Left colon (tissue), 2 donors: Measurements from ENCODE around the gene NHLH1. TPM values are rescaled to one million over a fixed set of nuclear protein-coding genes. Genes with fewer than 3 reads are reported as not detected.

Experiments used
- ATAC-seq: fragments of 200-7000 bp; cut with Tn5 transposase; one replicate; pipeline ENCODE4 v1.9.1; 2020; ENCODE audit warnings: mild to moderate bottlenecking, moderate library complexity
- DNase-seq, 2 donors: peaks; one replicate each; pipeline ENCODE4 v3.0.0-alpha.2; 2020
- intact Hi-C, 2 donors: fragments of 100-400 bp; cut with DNase I in 1 of 2; cut with micrococcal nuclease in 1 of 2; formaldehyde crosslinking; loops; one replicate each; pipeline versions ENCODE4 v1.11.2 to v1.14.0; 2022; cut with DNase I, micrococcal nuclease
- total RNA-seq, 2 donors: library from RNA; stranded (reverse); fragmentation: NEBNext Ultra II Directional; extraction: Animal tissue kit (Norgen Biotek cat#: 25700); gene quantifications; one replicate each; pipeline ENCODE4 v1.2.1, GENCODE V29; 2021
- donor health status: DM: no; HTN: no; CAD: no.
- donor health status: DM: yes; HTN: yes; CAD: no.

The NHLH1 gene
- total RNA-seq, 2 donors from 2014 or later = 0.20 TPM; not detected in 1

DNA sequence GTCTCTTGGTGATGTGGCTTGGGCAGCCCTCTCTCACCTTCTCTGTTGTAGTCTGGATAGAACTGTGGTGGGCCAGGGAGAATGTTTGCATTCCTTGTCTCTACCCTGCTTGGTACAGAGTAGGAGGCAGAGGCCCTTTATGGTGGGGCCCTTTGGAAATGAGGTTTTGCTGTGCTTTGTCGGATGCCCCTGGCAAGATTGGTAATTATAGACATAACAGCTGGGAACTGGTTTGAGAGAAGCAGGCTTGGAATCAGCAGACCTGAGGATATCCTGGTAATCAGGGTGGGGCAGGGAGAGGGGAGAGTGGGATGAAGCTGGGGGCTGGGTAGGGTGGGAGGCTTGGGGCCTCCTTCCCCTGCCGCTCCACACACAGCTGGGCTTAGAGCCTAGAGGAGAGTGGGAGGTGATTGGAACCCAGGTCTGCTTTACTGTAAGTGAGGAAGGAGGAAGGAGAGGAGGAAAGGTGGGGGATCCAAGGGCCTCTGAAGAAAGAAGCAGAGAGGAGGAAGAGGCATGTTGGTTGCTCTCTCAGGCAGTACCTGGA is 38.5 kb downstream of the NHLH1 start:
- intact Hi-C loops = no loop called here
- DNase-seq (no peak), ATAC-seq (no peak)

DNA sequence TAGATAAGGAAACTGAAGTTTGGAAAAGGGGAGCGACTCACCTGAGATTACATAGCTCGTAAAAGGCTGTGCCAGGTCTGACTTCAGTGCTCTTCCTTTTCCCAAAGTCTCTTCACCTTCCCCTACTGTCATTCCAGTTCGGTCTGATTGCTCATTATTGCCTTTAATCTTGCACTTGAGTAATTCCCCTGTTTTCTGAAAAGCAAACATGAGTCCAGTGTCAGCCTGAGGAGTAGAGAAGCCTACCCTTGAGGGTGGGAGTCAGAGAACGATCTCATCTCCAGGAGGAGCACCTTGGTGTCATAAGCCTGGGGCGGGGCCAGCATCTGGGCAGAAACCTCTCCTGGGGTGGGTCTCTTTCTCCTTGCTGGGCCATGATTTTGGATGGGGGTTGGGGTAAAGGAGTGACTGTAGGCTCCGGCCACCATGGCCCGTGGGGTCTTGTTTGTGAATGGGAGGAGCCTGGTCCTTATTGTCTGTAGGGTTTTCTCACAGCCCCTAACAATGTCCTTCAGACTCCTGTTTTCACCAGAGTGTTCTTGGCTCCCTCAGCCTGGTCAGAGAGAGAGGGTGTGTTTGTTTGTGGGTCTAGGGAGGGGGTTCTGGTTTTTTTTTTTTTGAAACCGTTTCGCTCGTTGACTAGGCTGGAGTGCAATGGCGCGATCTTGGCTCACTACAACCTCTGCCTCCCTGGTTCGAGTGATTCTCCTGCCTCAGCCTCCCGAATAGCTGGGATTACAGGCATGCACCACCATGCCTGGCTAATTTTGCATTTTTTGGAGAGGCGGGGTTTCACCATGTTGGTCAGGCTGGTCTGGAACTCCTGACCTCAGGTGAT is 39.5 kb downstream of the NHLH1 start:
- ATAC-seq (peak; percentile 19), DNase-seq (no peak)
- intact Hi-C loops = no loop called here

DNA sequence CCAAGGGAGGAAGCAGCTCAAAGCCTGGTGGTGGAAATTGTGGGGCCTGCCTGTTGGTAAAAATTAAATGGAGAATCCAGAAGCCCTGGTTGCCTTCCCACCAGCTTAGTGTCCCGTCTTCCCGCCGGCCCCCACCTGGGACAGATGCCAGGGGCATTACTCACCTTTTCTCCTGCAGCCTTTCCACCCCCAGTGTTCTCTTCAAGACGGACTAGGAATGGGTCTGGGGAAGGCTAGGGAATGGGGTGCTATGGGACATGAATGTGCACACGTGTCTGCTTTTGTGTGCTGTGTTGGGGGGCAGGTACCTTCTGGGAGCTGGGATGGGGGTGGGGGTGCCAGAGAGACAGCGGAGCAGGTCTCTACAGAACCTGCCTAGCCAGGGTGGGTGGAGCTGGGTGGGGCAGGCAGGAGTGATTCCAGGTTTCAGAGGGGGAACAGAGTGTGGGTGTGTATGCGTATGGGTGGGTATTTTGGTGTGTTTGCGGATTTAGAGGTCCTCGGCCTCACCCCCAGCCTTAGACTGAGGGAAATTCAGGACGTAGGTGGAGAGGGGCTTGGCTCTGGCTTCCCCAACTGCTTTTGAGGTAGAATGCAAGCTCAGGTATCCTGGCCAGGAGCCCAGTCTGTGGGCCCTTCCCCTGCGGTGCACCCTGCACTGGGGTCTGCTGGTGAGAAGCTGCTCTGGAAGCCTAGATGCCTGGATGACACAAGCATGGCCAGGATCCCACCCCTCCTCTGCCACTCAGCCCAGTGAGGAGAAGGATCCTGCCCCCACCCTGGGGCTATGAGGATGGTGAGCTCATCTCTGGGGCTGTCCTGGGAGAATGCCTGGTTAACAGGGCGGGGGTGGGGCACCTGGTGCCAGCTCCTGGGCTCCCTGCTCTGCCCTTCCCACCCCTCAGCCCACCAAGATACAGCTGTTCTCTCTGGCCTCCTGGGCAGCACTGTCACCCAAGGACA is 41.2 kb downstream of the NHLH1 start:
- intact Hi-C loops = no loop called here
- ATAC-seq (peak; percentile 73), DNase-seq (peak in 1 of 2 donors; percentile 46)

DNA sequence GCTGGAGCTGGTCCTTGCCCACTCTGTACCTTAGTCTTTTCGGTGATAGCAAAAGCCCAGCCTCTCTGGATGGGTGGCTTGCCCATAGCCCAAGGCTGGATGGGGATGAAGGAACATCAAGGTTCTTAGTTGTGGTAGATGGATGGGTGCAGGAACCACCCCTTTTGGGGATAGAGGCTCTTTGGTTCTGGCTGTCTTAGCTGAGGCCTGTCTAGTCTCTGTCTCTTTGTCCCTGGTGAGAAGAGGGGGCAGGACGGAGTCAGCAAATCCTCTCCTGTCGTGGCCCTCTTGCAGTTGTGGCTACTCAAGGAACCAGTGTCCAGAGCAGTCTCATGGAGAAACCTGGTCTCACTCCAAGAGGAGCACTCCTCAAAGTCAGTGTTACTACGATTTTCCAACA is 42.0 kb downstream of the NHLH1 start:
- ATAC-seq (no peak), DNase-seq (no peak)
- intact Hi-C loops = no loop called here

DNA sequence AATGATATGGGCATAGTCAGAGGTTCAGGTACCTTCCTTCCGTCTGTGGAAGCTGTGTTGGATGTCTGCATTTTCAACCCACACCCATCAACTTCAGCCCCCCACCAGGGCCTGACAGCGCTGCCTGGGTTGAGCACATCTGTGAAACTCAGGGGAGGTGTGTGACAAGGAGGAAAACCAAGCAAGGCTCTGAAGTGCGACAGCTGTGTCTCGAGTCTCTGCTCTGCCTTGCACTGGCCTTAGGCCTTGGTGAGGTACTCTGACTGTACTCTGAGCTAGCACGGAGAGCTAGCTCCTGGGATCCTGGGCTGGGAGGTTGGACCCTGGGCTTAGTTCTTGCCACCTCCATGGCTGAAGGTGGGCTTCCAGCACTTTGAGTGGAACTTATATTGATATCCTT is 42.6 kb downstream of the NHLH1 start:
- no peak for DNase-seq
- intact Hi-C loops = no loop called here
- ATAC-seq = no peak

DNA sequence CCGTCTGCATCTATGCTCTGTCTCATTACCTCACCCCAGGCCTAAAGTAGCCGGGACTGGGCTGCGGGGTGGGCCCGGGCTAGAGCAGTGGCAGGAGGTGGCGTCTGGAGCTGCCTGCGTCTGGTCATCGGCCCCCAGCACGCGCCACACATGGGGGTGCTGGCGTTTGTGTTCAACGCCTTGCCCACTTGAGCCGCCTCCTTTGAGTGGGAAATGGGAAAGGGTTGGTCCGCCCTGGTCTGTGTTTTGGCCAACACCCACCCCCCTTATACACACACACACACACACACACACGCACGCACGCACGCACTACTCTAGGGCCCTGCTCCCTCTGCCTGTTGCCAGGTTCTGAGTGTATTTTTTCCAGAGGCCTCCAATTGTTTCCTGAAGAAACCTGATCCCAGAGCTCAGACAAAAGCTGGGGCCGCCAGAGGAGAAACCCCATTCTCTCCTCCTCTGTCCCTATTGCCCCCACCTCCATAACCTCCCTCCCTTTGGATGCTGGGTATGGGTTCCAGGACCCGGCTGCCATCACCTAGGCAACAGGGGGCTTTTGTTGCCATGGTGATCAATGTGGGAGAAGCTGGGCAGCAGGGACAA is 43.6 kb downstream of the NHLH1 start:
- intact Hi-C loops = no loop called here
- ATAC-seq (no peak), DNase-seq (no peak)

DNA sequence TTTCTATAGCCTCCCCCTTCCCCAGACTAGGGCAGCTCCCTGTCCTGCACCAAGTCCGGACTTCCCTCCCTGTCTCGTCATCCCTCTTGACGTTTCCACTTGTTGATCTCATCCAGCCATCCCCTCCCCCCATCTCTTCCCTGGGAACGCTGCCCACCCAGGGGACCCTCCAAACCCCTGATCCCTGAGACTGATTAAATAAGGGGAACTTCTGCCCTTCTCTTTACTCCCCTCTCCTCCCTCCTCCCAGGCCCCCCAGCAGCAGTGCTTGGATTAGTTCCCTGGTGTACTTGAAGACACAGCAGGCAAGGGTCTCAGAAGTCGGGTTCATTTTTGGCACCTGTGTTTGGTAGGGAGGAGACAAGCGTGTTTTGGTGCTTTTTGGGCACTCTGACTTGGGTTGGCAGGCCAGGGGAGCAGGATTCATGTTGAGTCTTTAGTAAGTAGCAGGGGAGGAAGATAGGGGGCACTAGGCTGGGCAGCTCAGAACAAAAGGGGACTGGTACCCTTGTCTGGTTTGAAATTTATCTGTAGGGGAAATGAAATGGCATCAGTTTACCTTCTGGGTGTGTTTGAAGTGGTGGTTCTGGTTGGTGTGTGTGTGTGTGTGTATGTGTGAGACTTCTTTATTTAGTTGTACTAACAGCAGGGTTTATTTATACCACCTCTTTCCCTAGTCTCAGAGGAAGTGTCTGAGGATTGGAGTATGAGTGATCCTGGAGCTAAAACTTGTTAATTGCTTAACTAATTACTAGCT is 44.6 kb downstream of the NHLH1 start:
- peak; percentile 24 for ATAC-seq
- no peak for DNase-seq
- intact Hi-C loops = no loop called here

DNA sequence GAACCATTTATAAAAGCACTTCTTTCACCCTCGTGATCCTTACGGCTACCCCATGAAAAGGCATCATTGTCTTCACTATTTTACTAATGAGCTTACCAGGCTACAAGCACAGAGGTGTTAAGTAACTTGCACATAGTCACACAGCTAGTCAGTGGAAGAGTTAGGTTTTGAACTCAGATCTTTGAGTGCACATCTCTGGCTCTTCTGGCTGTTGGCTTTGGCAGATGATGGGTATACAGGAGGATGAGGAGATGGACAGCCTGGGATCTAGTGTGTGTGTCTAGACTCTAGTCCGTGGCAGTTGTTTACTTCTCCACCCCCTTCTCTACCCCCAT is 45.1 kb downstream of the NHLH1 start:
- DNase-seq = no peak
- intact Hi-C loops = no loop called here
- no peak for ATAC-seq

DNA sequence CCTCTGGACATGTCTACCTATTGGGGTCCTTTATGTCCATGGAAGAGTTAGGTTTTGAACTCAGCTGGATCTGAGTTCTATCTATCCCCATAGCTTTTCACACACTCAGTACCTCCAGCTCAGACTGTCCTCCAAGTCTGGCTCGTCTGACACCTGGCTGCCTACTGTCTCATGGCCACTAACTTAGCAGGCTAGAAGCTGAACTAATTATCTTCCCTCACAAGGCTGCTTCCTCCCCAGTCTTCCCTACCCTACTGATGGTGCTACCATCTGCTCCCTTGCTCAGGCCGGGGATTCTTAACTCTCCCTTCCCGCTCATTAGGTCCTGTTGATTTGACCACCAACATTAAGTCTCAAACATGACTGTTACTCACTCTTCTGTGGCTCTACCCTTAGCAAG is 46.8 kb downstream of the NHLH1 start:
- intact Hi-C loops = no loop called here
- DNase-seq (no peak), ATAC-seq (no peak)

DNA sequence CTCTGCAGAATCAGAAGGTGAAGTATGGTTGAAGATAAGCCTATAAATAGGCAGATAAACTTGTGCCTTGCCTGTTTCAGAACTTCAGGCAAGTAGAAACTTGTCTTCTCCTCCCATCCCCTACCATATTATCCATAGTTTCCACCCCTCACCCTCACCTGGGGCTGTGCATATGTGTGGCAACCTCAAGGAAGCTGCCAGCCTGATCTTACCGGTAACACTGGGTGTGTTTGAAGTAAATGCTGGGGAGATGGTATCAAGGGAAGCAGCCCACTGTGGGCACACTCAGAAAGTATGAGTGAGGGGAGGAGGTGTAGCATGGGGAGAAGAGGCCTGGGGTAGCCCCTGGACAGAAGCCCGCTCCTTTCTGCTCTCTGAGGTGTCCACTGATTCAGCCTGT is 48.0 kb downstream of the NHLH1 start:
- ATAC-seq (no peak), DNase-seq (no peak)
- intact Hi-C loops = no loop called here

DNA sequence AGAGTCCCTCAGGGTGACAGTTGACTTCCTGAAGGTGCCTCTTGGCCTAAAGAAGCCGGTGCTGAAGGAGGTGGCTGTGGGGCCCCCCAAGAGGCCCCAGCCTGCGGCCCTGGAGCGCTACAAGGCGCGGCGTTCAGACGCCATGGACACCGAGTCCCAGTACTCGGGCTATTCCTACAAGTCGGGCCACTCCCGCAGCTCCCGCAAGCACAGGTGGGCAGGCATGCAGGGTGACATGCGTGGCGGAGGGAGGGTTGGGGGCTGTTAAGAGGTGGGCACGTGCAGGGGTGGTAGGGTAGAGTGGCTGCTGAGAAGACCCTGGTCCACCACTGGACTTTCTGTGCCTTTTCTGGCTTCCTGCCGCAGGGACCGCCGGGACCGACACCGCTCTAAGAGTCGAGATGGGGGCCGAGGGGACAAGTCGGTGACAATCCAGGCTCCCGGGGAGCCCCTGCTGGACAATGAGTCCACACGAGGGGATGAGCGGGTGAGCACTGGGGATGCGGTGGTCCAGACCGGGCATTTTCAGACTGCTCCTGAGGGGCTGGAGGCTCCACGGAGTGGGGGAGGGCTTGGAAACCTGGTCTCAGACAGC is 48.9 kb downstream of the NHLH1 start:
- intact Hi-C loops = no loop called here
- no peak for ATAC-seq
- DNase-seq = no peak

DNA sequence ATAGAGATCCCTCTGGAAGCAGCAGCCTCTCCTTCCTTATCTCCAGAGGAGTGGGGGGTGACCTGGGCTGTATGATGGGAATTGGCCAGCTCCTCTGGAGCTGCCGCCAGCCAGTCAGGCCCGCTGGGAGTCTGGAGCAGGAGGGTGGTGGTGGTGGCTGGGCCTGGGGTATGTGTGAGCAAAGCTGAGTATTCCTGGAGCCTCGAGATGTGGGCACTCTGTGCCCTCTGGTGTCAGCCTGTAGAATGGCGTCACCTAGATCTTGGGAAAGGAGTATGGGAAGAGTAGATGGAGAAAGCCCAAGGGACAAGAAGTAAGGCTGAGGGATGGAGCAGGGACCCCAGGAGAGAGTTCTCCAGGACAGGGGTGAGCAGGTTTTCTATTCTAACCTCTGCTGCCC is 49.5 kb downstream of the NHLH1 start:
- DNase-seq = no peak
- intact Hi-C loops = no loop called here
- ATAC-seq = peak; percentile 83

DNA sequence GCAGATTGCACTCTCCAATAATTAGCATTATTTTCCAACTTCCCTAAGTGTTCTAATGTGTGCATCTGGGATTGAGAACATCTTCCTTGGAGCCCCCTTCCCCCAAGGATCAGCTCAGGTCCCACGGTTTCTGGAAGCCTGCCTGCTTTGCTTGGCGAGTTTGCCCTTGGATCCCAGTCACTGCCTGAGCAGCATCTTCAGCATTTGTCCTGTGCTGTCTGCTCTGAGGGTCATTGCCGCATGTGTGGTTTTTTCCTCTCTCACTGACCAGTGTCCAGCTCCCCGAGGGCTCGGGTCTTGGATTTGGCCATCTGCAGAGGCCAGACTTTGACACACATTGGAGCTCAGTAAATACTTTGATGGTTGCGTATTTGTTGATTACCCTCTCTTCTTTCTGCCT is 51.6 kb downstream of the NHLH1 start:
- ATAC-seq = no peak
- DNase-seq = no peak
- intact Hi-C loops = no loop called here

DNA sequence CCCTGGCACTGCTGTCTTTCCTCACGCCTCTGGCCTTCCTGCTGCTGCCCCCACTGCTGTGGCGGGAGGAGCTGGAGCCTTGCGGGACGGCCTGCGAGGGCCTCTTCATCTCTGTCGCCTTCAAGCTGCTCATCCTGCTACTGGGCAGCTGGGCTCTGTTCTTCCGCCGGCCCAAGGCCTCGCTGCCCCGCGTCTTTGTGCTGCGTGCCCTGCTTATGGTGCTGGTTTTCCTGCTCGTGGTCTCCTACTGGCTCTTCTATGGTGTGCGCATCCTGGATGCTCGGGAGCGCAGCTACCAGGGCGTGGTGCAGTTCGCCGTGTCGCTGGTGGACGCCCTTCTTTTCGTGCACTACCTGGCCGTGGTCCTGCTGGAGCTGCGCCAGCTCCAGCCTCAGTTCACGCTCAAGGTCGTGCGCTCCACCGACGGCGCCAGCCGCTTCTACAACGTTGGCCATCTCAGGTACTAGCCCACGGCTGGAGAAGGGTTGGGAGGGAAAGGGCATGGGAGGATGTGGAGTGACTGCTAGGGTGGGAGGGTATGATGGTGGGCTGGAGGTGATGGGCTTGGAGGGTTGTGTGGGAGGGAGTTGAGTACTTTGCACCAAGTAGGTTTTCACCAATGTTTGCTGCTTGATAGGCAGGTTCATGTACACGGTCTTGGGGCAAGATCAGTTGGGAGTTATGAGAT is 52.4 kb downstream of the NHLH1 start:
- no peak for DNase-seq
- ATAC-seq = no peak
- intact Hi-C loops = no loop called here

DNA sequence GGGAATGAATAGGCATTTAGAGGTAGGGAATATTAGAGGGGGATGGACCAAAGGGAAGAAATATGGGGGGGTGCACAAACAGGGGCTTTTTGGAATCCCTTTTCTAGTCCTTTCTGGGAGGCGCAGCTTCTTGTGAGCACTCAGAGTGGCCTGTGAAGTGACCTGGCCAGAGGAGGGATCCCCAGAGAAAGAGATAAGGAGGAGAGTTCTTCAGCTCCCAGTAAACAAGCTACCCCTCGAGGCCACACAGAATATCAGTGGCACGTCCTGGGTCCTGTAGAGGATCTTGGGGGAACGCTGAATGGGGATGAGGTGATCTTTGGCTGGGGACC is 52.9 kb downstream of the NHLH1 start:
- ATAC-seq (no peak), DNase-seq (no peak)
- intact Hi-C loops = no loop called here

DNA sequence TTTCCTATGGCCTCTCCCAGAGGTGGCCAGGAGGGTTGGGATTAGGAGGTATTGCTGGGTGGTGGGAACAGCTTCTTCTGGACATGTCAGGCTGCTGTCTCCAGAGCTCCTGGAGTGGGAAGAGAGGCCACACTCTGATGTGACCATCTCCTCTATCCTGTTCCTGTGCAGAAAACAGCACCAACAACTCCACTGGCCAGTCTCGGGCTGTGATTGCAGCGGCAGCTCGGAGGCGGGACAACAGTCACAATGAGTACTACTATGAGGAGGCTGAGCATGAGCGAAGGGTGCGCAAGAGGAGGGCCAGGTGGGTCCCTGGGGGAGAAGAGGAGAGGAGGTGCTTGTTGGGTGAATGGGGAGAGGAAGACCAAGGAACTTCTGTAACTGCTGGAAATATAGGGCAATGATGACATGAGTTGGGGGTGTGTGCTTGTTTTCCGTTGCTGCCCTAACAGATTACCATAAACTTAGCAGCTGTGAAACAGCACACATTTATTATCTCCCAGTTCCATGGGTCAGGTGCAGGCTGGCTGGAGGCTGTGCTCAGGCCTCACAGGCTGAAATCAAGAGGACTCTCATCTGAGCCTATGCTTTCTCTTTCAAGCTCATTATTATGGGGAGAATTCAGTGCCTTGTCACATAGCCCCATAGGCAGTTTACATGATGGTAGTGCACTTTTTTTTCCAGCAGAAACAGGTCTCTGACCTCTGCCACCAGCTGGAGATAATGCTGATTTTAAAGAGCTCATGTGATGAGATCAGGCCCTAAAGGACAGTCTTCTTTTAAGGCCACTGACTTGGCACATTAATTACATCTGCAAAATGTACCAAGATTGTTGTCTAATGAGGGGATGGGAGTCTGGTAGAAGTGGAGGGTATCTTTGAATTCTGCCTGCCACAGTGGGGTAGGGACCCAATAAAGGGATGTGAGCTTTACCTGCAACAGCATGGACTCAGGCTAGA is 54.3 kb downstream of the NHLH1 start:
- DNase-seq = no peak
- ATAC-seq = peak; percentile 65
- intact Hi-C loops = no loop called here

DNA sequence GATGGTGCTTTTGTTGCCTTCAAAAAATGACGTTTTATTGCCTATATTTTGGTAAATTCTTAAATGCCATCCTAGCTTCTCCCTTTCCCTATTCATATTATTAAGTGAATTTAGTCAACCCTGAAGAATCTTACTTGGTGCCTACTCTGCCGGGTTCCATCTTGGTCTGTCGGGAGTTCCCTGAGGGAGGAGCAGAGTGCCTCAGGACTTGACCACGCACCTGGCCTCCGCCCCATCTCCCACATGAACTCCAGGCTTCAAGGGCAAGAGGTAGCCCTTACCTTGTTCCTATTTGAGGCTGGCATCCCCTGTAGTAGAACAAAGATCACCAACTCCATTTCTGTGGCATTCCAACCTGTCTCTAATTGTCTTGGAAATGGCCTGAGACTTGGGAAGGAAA is 55.0 kb downstream of the NHLH1 start:
- no peak for DNase-seq
- ATAC-seq = no peak
- intact Hi-C loops = no loop called here
